DMS153 treated with DMSO at 0.1 percent for 48 hours (cell line): ENCODE results near the gene FAAP100.

ENCODE experiments used
- DNase-seq: peaks from one replicate; lab custom pipeline; 2025; ENCODE audit not compliant: unreplicated experiment; lab: John Stamatoyannopoulos, UW

Gene FAAP100

DNA sequence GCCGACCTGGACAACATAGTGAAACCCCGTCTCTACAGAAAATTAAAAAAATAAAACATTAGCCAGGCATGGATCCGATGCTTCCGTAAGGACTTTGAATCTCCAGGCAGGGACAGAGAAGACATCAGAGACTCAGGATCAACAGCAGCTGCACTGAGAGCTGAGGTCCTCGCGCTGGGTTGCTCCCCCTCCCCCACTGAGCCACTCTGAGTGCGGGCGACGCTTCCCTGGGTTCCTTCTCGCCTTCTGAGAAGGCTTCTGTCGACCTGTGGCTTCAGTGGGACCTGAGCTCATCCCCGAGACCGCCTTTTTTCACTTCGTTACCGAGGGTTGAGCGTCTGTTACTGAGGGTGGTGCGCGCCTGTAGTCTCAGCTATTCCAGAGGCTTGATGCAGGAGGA lies 60.0 kb downstream of the FAAP100 start:
- DNase-seq = no peak

DNA sequence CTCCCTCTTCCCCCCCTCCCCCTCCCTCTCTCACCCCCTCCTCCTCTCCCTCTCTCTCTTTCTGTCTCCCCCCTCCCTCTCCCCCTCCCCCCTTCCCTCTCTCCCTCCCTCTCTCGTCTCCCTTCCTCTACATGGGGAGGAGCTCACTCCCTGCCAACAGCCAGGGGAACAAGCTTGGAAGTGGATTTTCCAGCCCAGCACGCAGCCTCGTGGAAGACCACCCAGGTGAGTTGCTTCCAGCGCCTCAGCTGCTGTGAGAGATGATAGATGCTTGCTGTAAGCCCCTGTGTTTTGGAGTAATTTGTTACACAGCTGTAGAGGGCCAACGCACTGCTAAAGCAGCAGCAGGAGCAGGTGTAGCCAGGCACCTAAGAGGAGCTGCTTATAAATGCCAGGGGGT lies 60.4 kb downstream of the FAAP100 start:
- DNase-seq = no peak

DNA sequence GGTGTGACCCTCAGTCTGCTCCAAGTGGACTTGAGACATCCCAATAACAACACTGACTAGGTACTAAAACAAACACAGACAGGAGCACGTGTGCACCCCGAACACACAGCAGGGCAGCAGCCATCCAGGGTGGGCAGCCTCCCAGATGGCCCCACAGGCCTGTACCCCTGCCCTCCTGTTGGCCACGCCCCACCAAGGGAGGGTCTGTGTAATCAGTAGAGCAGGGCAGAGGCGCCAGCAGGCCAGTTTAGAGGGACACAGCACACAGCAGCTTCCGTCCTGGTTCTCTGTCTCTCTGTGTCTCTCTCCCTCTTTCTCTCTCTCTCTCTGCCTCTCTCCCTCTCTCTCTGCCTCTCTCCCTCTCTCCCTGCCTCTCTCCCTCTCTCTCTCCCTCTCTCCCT lies 61.0 kb downstream of the FAAP100 start:
- DNase-seq = no peak

DNA sequence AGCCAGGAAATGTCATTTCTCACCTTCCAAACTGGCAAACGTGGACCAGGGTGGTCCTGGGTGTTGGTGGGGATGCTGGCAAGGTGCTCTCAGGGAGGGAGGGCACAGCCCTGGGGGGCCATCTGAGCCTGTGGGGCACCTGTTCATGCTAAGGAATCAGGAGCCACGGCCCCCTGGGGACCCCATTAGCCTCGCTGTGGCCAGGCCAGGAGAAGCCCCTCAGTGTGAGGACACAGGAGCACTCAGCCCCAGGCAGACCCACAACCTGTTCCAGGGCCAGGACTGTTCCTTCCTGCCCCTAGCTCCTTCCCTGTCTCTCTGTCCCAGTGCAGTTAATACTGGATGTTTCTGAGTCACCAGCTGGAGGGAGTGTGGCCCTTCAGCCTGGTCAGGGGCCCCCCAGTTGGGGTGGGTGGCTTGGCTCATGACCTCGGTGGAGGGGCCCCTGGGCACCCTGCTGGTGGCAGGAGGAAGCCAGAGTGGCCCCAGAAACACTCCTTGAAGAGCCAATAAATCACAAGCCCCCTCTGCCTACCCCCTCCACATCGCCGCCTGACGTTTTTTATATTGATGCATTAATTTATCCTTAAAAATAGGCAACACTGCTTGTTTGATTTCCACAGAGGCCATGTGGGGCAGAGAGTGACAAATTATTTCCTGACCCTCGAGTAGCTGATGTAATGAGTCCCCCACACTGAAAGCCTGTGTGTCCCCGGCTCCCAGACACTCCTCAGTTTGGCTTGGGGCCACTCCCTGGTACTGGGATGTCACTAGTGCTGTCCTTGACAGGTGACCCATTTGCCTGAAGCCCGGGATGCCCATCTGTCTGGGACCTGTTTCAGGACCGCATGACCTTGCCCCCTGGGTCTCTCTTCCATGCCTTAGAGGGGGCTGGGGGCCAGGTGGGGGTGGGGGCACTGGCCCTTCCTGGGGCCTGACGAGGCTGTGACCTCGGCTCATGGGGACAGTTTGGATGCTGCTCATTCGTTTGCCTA lies 61.9 kb downstream of the FAAP100 start:
- no peak for DNase-seq
